Neural progenitor cell (in vitro differentiated cells): ENCODE data around the gene PYROXD2. TPM values are rescaled to one million over a fixed set of nuclear protein-coding genes. Genes with fewer than 3 reads are reported as not detected.

Experiments used
- DNase-seq: peaks from one replicate; pipeline ENCODE4 v3.0.0-alpha.2; 2016; ENCODE audit warnings: low spot score
- H2AFZ ChIP-seq: fragments of 200-600 bp; sonication (generic); replicated peaks from 2 replicates; pipeline ENCODE4 v1.6.1; 2016; ENCODE audit warnings: antibody characterized with exemption
- H3F3A ChIP-seq: fragments of 200-600 bp; sonication (generic); 2 replicates; pipeline ENCODE4 v1.6.1; 2016; ENCODE audit warnings: antibody characterized with exemption, low read depth
- H3K27ac ChIP-seq: fragments of 200-600 bp; sonication (generic); 2 replicates; pipeline ENCODE4 v1.5.1; 2016; ENCODE audit warnings: mild to moderate bottlenecking
- H3K27me3 ChIP-seq: fragments of 200-600 bp; sonication (generic); 2 replicates; pipeline ENCODE4 v1.6.1; 2016; ENCODE audit warnings: mild to moderate bottlenecking, moderate library complexity
- H3K36me3 ChIP-seq: fragments of 200-600 bp; sonication (generic); 2 replicates; pipeline ENCODE4 v1.5.1; 2016
- H3K4me1 ChIP-seq: fragments of 200-600 bp; sonication (generic); 2 replicates; pipeline ENCODE4 v1.6.1; 2016; ENCODE audit warnings: mixed run types
- H3K4me2 ChIP-seq: fragments of 200-600 bp; sonication (generic); 2 replicates; pipeline ENCODE4 v1.6.1; 2016
- H3K4me3 ChIP-seq: fragments of 200-600 bp; sonication (generic); 2 replicates; pipeline ENCODE4 v1.5.1; 2016
- H3K79me2 ChIP-seq: fragments of 200-600 bp; sonication (generic); 2 replicates; pipeline ENCODE4 v1.6.1; 2016; ENCODE audit warnings: low read depth
- H3K9ac ChIP-seq: fragments of 200-600 bp; sonication (generic); 2 replicates; pipeline ENCODE4 v1.6.1; 2016
- H3K9me3 ChIP-seq: fragments of 200-600 bp; sonication (generic); 2 replicates; pipeline ENCODE4 v1.5.1; 2016; ENCODE audit warnings: low read depth
- H4K20me1 ChIP-seq: fragments of 200-600 bp; sonication (generic); 2 replicates; pipeline ENCODE4 v1.6.1; 2016; ENCODE audit warnings: low read depth
- H3K27ac Mint-ChIP-seq: 3 replicates; pipeline ENCODE4 v1.8.0; 2021; ENCODE audit warnings: mixed read lengths
- H3K27me3 Mint-ChIP-seq: 2 replicates; pipeline ENCODE4 v1.8.0; 2022; ENCODE audit warnings: low read depth, mild to moderate bottlenecking, inconsistent platforms, moderate library complexity, mixed read lengths; ENCODE audit not compliant: insufficient read depth
- H3K36me3 Mint-ChIP-seq: 3 replicates; pipeline ENCODE4 v1.8.0; 2021; ENCODE audit warnings: mixed read lengths
- H3K4me1 Mint-ChIP-seq: 3 replicates; pipeline ENCODE4 v1.8.0; 2021; ENCODE audit warnings: mixed read lengths
- H3K4me3 Mint-ChIP-seq: 3 replicates; pipeline ENCODE4 v1.8.0; 2021; ENCODE audit warnings: mild to moderate bottlenecking, moderate library complexity, mixed read lengths
- H3K9me3 Mint-ChIP-seq: 3 replicates; pipeline ENCODE4 v1.8.0; 2020; ENCODE audit warnings: mixed read lengths
- CTCF ChIP-seq: fragments of 200-600 bp; sonication (generic); IDR thresholded peaks from 2 replicates; pipeline ENCODE4 v1.5.1; 2017; ENCODE audit warnings: antibody characterized with exemption, mild to moderate bottlenecking
- EZH2 ChIP-seq: fragments of 200-600 bp; sonication (generic); IDR thresholded peaks from 2 replicates; pipeline ENCODE4 v1.6.1; 2017; ENCODE audit warnings: antibody characterized with exemption, mild to moderate bottlenecking, moderate library complexity
- EZH2phosphoT487 ChIP-seq: fragments of 200-600 bp; sonication (generic); IDR thresholded peaks from 2 replicates; pipeline ENCODE4 v1.6.1; 2017; ENCODE audit warnings: antibody characterized with exemption
- total RNA-seq: library from RNA; depleted of rRNA; stranded (reverse); fragments of >200 nt; gene quantifications from 2 replicates; pipeline ENCODE4 v1.2.3, GENCODE V29; 2015; ENCODE audit warnings: low replicate concordance

Gene PYROXD2
- total RNA-seq, 1 donor from 2014 or later: 10.5 TPM

- Histone ChIP-seq H3K27ac (no peak overlapping the region), H3K9me3 (no peaks in the 10 kb centered on the region), H3K27me3 (no peaks in the 10 kb centered on the region), H3K9ac (no peak overlapping the region), H3K4me1 (peaks cover 10% of the 10 kb centered on the region), H3K4me3 (no peak overlapping the region), H3K79me2 (no peaks in the 10 kb centered on the region), H3K4me2 (no peak overlapping the region), H3K36me3 (no peaks in the 10 kb centered on the region), H4K20me1 (no peaks in the 10 kb centered on the region), H3F3A (peaks cover 3% of the 10 kb centered on the region), H2AFZ (no peak overlapping the region)
- TF ChIP-seq EZH2phosphoT487: no peak
- TF ChIP-seq CTCF: no peak
- TF ChIP-seq EZH2: no peak
- Mint-ChIP-seq H3K4me3 (no peak overlapping the region), H3K4me1 (peaks cover 18% of the 10 kb centered on the region), H3K27me3 (peaks cover 4% of the 10 kb centered on the region), H3K36me3 (no peaks in the 10 kb centered on the region), H3K9me3 (no peaks in the 10 kb centered on the region), H3K27ac (no peak overlapping the region)
- DNase-seq: no peak
These were observed 4.2 kb downstream of the PYROXD2 start for GRCh38 chr10:98410759-98411158.

DNA sequence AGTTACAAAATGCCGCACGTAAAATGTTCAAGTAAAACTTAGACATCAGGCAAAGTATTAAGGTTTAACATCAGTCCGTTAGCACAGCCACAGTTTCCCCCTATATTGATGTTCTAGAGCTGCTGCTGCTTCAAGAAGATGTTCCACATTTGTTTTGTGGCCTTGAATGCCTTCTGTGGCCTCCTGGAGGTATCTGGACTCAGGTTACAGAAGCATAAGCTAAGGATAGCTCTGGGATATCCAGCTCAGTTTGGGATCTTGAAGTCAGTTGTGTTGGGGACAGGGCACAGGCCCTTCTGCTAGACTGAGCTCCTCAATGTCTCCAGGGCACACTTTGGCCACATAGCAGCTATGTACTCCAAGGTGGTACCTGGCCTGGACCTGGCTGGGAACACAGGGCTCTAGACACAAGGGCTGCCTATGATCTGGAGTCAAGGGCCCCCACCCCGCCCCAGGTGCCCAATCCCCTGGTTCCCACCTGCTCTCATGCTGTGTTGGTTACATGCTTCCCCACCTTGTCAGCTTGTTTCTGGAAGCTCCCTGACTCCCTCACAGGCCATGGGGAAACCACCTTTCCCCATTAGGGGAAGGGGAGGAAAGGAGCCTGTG is 4.7 kb downstream of the PYROXD2 start:
- Histone ChIP-seq H3K9ac (no peak overlapping the region), H3K27me3 (no peaks in the 10 kb centered on the region), H3K4me1 (peaks cover 5% of the 10 kb centered on the region), H2AFZ (no peak overlapping the region), H3K4me2 (no peak overlapping the region), H4K20me1 (no peaks in the 10 kb centered on the region), H3K79me2 (no peaks in the 10 kb centered on the region), H3K4me3 (no peak overlapping the region), H3K27ac (no peak overlapping the region), H3K9me3 (no peaks in the 10 kb centered on the region), H3K36me3 (no peaks in the 10 kb centered on the region), H3F3A (no peaks in the 10 kb centered on the region)
- peaks cover 2% of the 10 kb centered on the region for H3K27me3 Mint-ChIP-seq
- H3K36me3 Mint-ChIP-seq: no peaks in the 10 kb centered on the region
- H3K27ac Mint-ChIP-seq: no peak overlapping the region
- no peak for TF ChIP-seq CTCF
- no peak for TF ChIP-seq EZH2phosphoT487
- no peak for TF ChIP-seq EZH2
- H3K4me3 Mint-ChIP-seq: no peak overlapping the region
- DNase-seq: no peak
- H3K9me3 Mint-ChIP-seq: no peaks in the 10 kb centered on the region
- H3K4me1 Mint-ChIP-seq: peaks cover 13% of the 10 kb centered on the region

DNA sequence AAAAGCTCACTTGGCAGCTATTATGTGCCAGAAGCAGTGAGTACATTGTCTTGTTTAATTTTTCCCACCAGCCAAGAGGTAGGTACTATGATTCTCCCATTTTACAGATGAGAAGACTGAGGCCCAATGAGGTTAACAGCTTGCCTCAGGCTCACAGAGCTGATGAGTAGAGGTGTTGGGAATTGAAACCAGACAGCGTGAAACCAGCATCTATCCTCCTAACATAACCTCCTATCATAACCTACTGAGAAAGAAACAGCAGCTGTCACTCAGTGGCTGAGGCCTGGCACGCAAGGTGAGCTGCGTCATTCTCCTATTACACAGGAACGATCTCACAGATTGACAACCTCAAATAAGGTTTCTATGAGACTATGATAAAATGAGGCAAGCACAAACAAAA is 6.2 kb downstream of the PYROXD2 start:
- H3K27ac Mint-ChIP-seq: no peak overlapping the region
- H3K36me3 Mint-ChIP-seq: no peaks in the 10 kb centered on the region
- Histone ChIP-seq H3K27me3 (no peaks in the 10 kb centered on the region), H3K4me1 (no peaks in the 10 kb centered on the region), H3K79me2 (no peaks in the 10 kb centered on the region), H3F3A (no peaks in the 10 kb centered on the region), H3K27ac (no peak overlapping the region), H3K4me3 (no peak overlapping the region), H3K9ac (no peak overlapping the region), H2AFZ (no peak overlapping the region), H3K9me3 (no peaks in the 10 kb centered on the region), H3K4me2 (no peak overlapping the region), H4K20me1 (no peaks in the 10 kb centered on the region), H3K36me3 (no peaks in the 10 kb centered on the region)
- H3K9me3 Mint-ChIP-seq: no peaks in the 10 kb centered on the region
- peaks cover 2% of the 10 kb centered on the region for H3K27me3 Mint-ChIP-seq
- DNase-seq: no peak
- H3K4me3 Mint-ChIP-seq: no peak overlapping the region
- H3K4me1 Mint-ChIP-seq: peaks cover 16% of the 10 kb centered on the region
- no peak for TF ChIP-seq CTCF
- TF ChIP-seq EZH2: no peak
- no peak for TF ChIP-seq EZH2phosphoT487
